ENCODE results near the gene BNIPL.
A peak's percentile ranks its signal among the peaks of the same experiment; 100 is the strongest.

Gene BNIPL, protein sequence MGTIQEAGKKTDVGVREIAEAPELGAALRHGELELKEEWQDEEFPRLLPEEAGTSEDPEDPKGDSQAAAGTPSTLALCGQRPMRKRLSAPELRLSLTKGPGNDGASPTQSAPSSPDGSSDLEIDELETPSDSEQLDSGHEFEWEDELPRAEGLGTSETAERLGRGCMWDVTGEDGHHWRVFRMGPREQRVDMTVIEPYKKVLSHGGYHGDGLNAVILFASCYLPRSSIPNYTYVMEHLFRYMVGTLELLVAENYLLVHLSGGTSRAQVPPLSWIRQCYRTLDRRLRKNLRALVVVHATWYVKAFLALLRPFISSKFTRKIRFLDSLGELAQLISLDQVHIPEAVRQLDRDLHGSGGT

DNA sequence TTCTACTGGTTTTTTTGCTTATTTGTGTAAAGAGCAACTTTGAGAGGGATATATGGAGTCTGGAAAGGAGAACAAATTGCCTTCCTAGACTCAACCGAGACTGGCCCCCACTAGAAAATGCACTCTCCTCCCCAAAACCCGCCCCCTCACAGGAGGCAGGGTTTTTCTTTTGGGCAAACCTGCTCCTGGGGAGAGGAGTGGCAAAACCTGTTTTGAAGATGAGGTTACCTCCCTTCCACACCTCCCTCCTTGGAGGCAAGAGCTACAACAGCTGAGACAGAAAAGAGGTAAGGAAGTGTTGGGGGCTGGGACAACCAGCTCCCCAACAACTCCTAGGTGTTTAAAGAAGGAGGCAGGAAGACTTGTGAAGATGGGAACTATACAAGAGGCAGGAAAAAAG, at the start of gene BNIPL:
BNIPL (plus strand) TSS at position 231 of the 400 bp plus-strand sequence; CDS start at position 371, 140 bp downstream.
- no peaks in the 10 kb centered on the region for H3K9me3 Mint-ChIP-seq
- H3K4me3 Mint-ChIP-seq, result no peak within 1 kb of the TSS
- no peak for ATAC-seq
- no peak within 1 kb of the TSS for H3K27ac Mint-ChIP-seq
- no peaks in the 10 kb centered on the region for H3K27me3 Mint-ChIP-seq
- H3K36me3 Mint-ChIP-seq, result peaks cover 35% of the 10 kb centered on the region
- no peaks in the 10 kb centered on the region for H3K4me1 Mint-ChIP-seq

- ATAC-seq, result no peak
These were observed 48.5 kb upstream of the BNIPL start for GRCh38 chr1:150987924-150988323.

DNA sequence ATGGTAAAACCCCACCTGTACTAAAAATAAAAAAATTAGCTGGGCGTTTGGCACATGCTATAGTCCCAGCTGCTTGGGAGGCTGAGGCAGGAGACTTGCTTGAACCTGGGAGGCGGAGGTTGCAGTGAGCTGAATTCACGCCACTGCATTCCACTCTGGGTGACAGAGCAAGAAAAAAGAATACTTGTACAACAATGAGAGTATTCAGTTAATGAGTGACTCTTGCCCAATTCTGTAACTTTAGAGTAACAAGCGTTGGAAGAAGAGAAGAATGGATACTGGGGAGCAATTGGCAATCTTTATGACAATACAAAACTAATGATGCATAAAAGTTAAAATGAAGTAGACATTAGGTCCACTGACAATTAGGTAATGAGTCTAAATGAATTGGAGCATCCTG, 43.8 kb upstream of the BNIPL start:
- H3K9me3 Mint-ChIP-seq, result no peaks in the 10 kb centered on the region
- H3K27me3 Mint-ChIP-seq, result no peaks in the 10 kb centered on the region
- peaks cover 10% of the 10 kb centered on the region for H3K36me3 Mint-ChIP-seq
- H3K4me1 Mint-ChIP-seq, result peaks cover 6% of the 10 kb centered on the region
- no peak overlapping the region for H3K27ac Mint-ChIP-seq
- no peak overlapping the region for H3K4me3 Mint-ChIP-seq
- ATAC-seq, result no peak

More at GRCh38 chr1:150987924-150988323, 48.5 kb upstream of the BNIPL start:
- no peak overlapping the region for H3K27ac Mint-ChIP-seq
- H3K27me3 Mint-ChIP-seq, result no peaks in the 10 kb centered on the region
- H3K36me3 Mint-ChIP-seq, result no peaks in the 10 kb centered on the region
- no peaks in the 10 kb centered on the region for H3K4me1 Mint-ChIP-seq
- no peak overlapping the region for H3K4me3 Mint-ChIP-seq
- H3K9me3 Mint-ChIP-seq, result no peaks in the 10 kb centered on the region

DNA sequence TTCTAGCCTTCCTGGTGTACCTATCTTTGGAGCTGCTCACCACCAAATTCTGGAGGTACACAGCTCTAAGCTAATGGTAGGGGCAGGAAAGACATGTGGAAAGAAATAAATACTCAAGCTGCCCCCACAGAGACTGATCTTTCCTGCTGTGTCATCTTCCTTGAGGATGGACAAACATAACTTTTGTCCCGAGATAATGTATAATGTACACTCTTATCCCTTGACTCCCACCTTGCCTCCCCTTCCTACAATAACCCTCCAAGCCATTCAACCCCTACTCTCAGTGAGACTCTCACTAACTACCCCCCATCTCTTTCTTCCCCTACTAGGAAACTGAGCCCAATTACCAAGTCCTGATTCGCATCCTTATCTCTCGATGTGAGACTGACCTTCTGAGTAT, 42.1 kb upstream of the BNIPL start:
- Mint-ChIP-seq H3K4me3 (no peak overlapping the region), H3K9me3 (no peaks in the 10 kb centered on the region), H3K27ac (no peak overlapping the region), H3K4me1 (peaks cover 6% of the 10 kb centered on the region), H3K36me3 (peaks cover 10% of the 10 kb centered on the region), H3K27me3 (no peaks in the 10 kb centered on the region)
- no peak for ATAC-seq

- Mint-ChIP-seq H3K9me3 (no peaks in the 10 kb centered on the region), H3K4me3 (no peak overlapping the region), H3K27ac (peak overlapping the region; percentile 10), H3K27me3 (no peaks in the 10 kb centered on the region), H3K4me1 (peaks cover 6% of the 10 kb centered on the region), H3K36me3 (peaks cover 12% of the 10 kb centered on the region)
- no peak for ATAC-seq
These were observed 40.9 kb upstream of the BNIPL start for GRCh38 chr1:150995460-150995859.

DNA sequence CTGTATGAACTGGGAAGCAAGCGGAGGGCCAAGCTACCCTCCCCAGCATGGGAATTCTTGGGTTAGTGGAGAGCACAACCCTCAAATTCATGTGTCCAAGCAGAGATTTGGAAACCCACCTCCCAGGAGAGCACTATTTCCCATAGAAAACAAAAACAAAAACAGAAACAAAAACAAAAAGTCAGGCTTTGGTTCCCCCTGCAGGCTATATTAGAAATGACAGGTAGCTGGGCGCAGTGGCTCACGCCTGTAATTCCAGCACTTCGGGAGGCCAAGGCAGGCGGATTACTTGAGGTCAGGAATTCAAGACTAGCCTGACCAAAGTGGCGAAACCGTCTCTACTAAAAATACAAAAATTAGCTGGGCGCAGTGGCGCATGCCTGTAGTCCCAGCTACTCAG, 40.5 kb upstream of the BNIPL start:
- H3K36me3 Mint-ChIP-seq, result peaks cover 17% of the 10 kb centered on the region
- peak overlapping the region; percentile 10 for H3K27ac Mint-ChIP-seq
- H3K27me3 Mint-ChIP-seq, result no peaks in the 10 kb centered on the region
- ATAC-seq, result no peak
- H3K4me1 Mint-ChIP-seq, result peaks cover 6% of the 10 kb centered on the region
- H3K4me3 Mint-ChIP-seq, result peak overlapping the region; percentile 26
- no peaks in the 10 kb centered on the region for H3K9me3 Mint-ChIP-seq

DNA sequence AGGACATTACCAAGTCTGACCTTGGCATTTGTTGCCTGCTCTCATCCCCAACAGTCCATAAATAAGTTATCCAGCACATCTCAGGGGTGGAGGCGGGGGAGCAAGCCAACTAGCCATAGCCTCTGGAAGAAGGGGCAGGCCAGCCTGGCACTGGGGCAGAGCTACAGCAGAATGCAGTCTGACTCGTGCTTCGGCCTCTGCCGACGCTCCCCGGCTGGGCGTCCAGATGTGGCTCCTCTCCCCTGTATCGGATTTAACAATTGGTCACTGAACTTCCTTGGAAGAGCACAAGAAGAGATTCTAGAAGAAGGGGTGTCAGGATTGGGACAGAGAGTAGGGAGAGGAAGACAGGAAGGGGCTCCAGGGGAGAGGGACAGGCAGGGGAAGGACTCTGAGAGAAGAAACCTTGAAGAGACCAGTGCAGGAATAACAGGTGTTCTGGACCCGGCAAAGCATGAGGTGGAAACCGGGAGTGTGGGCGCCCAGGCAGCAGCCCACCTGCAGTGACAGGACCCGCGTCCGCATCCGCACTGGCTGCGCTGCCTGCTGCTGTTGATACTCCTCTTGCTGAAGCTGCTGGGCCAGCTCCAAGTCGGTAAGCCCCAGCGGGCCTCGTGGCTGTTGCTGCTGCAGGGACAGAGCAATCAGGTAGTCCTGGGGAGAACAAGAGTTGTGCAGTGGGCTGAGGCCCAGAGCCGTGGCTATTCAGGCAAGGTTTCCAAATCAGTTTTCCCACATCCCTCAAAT, 39.1 kb upstream of the BNIPL start:
- Mint-ChIP-seq H3K4me3 (no peak overlapping the region), H3K9me3 (no peaks in the 10 kb centered on the region), H3K27me3 (no peaks in the 10 kb centered on the region), H3K36me3 (peaks cover 27% of the 10 kb centered on the region), H3K4me1 (peaks cover 6% of the 10 kb centered on the region), H3K27ac (no peak overlapping the region)
- ATAC-seq, result no peak

GRCh38 chr1:150997949-150998348, 38.4 kb upstream of the BNIPL start:
- no peak overlapping the region for H3K27ac Mint-ChIP-seq
- ATAC-seq, result no peak
- peaks cover 6% of the 10 kb centered on the region for H3K4me1 Mint-ChIP-seq
- no peaks in the 10 kb centered on the region for H3K27me3 Mint-ChIP-seq
- peaks cover 27% of the 10 kb centered on the region for H3K36me3 Mint-ChIP-seq
- no peak overlapping the region for H3K4me3 Mint-ChIP-seq
- H3K9me3 Mint-ChIP-seq, result no peaks in the 10 kb centered on the region

DNA sequence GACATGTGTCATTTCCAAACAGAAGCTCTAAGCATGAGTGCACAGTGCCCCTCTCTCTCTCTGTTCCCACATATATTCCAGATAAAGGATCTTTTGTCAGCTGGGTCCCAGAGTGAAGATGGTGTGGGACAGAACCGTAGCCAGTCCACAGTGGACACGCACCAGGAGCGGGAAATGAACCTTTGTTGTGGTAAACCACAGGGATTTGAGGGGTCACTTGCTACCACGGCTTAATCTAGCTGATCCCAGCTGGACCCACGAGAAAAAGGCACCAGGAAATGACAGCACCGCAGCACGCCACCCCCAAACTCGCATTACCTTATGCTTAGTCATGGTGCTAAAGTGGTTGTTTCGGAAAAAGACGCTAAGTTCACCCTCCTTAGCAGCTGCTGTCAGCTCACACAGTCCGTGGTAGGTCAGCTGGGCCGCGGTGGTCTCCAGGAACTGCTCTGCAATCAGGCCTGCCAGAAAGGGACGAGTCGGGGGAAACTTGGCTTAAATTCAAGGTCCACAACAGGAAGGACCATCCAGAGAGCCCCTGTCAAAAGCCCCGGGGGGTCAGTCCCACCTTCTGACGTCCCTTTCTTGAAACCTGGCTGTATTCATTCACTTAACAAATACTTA, 37.2 kb upstream of the BNIPL start:
- Mint-ChIP-seq H3K27ac (no peak overlapping the region), H3K27me3 (no peaks in the 10 kb centered on the region), H3K36me3 (peaks cover 27% of the 10 kb centered on the region), H3K4me3 (no peak overlapping the region), H3K4me1 (peaks cover 9% of the 10 kb centered on the region), H3K9me3 (no peaks in the 10 kb centered on the region)
- no peak for ATAC-seq

DNA sequence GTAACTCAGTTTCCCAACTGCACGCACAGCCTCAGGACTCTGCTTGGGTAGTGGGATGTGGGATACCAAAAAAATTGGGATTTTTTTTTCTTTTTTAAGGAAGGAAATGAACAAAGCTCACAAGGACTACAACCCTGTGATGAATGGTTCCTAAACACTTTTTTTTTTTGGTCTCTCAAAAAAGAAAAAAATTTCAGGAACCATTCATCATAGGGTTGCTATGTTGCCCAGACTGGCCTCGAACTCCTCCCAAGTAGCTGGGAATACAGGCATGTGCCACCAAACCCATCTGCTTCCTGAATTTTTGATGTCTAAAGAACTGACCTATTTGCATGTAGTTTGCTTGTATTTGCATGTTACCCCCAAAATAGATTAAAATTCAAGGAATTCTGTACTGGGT, 36.5 kb upstream of the BNIPL start:
- Mint-ChIP-seq H3K4me1 (peaks cover 14% of the 10 kb centered on the region), H3K9me3 (no peaks in the 10 kb centered on the region), H3K4me3 (no peak overlapping the region), H3K36me3 (peaks cover 27% of the 10 kb centered on the region), H3K27me3 (no peaks in the 10 kb centered on the region), H3K27ac (no peak overlapping the region)
- no peak for ATAC-seq

- no peak for ATAC-seq
- peaks cover 27% of the 10 kb centered on the region for H3K36me3 Mint-ChIP-seq
- H3K4me1 Mint-ChIP-seq, result peaks cover 19% of the 10 kb centered on the region
- H3K4me3 Mint-ChIP-seq, result no peak overlapping the region
- no peaks in the 10 kb centered on the region for H3K27me3 Mint-ChIP-seq
- no peak overlapping the region for H3K27ac Mint-ChIP-seq
- H3K9me3 Mint-ChIP-seq, result no peaks in the 10 kb centered on the region
These were observed 36.0 kb upstream of the BNIPL start for GRCh38 chr1:151000408-151000807.

DNA sequence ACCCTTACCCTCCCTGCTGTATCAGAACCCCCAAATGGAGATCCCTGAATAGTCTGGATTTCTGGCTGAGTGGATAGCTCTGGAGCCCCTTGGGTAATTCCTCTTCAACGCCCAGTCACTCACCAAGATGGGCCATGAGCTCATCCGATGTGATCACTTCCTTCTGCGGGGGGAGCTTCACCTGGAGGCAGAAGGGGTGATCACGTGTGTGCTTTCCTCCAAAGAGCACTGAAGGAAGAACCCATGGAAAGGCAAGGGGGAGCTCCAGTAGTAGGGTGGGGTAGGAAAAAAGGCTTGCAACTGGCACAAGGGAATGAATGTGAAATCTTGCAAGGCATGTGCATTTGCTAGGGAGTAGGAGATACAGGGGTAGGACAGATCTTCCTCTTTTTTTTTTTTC, 34.8 kb upstream of the BNIPL start:
- no peak for ATAC-seq
- Mint-ChIP-seq H3K27me3 (no peaks in the 10 kb centered on the region), H3K27ac (no peak overlapping the region), H3K4me1 (peaks cover 24% of the 10 kb centered on the region), H3K9me3 (no peaks in the 10 kb centered on the region), H3K36me3 (peaks cover 27% of the 10 kb centered on the region), H3K4me3 (no peak overlapping the region)

- no peak for ATAC-seq
- Mint-ChIP-seq H3K36me3 (peaks cover 22% of the 10 kb centered on the region), H3K4me1 (peaks cover 29% of the 10 kb centered on the region), H3K27me3 (no peaks in the 10 kb centered on the region), H3K27ac (no peak overlapping the region), H3K9me3 (no peaks in the 10 kb centered on the region), H3K4me3 (no peak overlapping the region)
These were observed 34.3 kb upstream of the BNIPL start for GRCh38 chr1:151002051-151002450.

DNA sequence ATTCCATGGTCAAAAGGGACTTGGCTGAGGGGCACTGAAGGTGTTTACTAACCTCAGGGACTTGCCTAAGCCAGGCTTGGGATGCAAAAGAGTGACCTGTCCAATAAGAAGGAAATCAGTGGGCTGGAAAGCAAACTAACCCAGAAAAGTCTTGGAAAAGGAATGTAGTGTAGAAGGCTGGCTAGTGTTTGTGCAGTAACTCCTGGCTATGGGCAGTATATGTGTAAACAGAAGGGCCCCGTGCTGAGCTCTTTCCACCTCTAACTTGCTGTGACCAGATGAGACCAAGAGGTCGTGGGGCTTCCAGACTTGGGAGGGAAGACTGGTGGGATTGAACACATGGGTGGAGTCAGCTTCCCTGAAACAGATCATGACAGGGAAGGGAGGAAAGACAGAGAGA, 33.8 kb upstream of the BNIPL start:
- Mint-ChIP-seq H3K4me3 (no peak overlapping the region), H3K27me3 (no peaks in the 10 kb centered on the region), H3K36me3 (peaks cover 17% of the 10 kb centered on the region), H3K27ac (no peak overlapping the region), H3K4me1 (peaks cover 34% of the 10 kb centered on the region), H3K9me3 (no peaks in the 10 kb centered on the region)
- no peak for ATAC-seq

DNA sequence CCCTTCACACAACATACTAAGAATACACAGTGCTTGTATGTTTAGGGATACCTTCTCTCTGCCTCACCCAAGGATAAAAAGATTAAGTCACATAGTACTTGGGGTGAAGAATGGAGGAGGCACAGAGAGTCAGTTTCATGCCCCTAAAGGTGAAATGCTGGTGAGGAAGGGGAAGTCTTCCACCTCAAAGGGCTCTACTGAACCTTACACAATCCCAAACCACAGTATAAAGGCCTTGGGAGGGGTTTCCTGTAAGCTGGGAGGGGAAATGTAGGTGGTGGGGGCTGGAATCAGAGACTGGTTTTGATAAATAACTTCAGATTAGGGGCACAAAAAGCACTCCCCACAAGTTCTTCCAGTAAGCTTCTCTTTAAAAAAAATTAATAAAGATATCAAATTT, 33.2 kb upstream of the BNIPL start:
- no peak for ATAC-seq
- peaks cover 17% of the 10 kb centered on the region for H3K36me3 Mint-ChIP-seq
- no peak overlapping the region for H3K4me3 Mint-ChIP-seq
- H3K9me3 Mint-ChIP-seq, result no peaks in the 10 kb centered on the region
- no peaks in the 10 kb centered on the region for H3K27me3 Mint-ChIP-seq
- no peak overlapping the region for H3K27ac Mint-ChIP-seq
- peaks cover 40% of the 10 kb centered on the region for H3K4me1 Mint-ChIP-seq
